Activated naive CD8-positive, alpha-beta T cell treated with anti-CD3 and anti-CD28 coated beads, Interleukin-2, amount 50 U/mL, for 24 hours (primary cell): Measurements from ENCODE around the gene NSD1.

Experiments used
- ATAC-seq: fragments of 150-1000 bp; cut with Tn5 transposase; one replicate; pipeline ENCODE4 v1.10.0; 2021
- DNase-seq: peaks from one replicate; pipeline ENCODE4 v3.0.0; 2021
- H3K27ac Mint-ChIP-seq: one replicate; pipeline ENCODE4 v1.8.0; 2021; ENCODE audit warnings: mild to moderate bottlenecking, mixed read lengths
- H3K27me3 Mint-ChIP-seq: one replicate; pipeline ENCODE4 v1.8.0; 2021; ENCODE audit warnings: mixed read lengths
- H3K36me3 Mint-ChIP-seq: one replicate; pipeline ENCODE4 v1.8.0; 2021; ENCODE audit warnings: low read depth, mixed read lengths
- H3K4me1 Mint-ChIP-seq: one replicate; pipeline ENCODE4 v1.8.0; 2021; ENCODE audit warnings: mixed read lengths
- H3K4me3 Mint-ChIP-seq: one replicate; pipeline ENCODE4 v1.8.0; 2021; ENCODE audit warnings: mild to moderate bottlenecking, moderate library complexity, mixed read lengths
- H3K9me3 Mint-ChIP-seq: one replicate; pipeline ENCODE4 v1.8.0; 2021; ENCODE audit warnings: mixed read lengths

Gene NSD1

DNA sequence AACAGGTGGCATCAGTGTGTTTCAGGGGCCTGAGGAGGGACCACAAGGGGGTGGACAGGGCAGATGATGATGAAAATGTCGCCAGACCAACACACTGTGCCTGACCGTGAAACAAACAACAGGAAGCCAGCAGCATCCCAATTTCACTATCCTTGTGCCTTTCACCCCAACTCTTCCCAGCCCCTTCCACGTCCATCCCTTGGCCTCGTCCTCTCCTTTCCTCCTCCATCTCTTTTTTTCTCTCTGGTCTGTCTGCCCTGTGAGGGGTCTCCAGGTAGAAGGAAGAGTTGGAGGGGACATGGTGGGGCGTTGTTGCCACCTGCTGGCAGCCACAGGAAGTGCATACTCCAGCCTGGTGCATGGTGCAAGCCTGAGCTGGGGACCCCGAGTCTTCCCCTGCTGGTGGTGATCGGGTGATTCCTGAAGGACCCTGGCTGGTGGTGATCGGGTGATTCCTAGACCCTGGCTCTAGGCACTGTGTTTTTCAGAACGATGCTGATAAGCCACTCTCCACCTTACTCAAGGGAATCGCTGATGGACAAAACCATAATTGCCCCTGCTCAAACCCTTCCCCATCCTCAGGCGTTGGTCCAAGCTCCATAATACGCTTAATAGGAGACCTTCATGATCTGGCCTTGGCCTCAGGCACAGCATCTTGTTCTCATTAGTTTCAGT, 21.7 kb upstream of the NSD1 start:
- Mint-ChIP-seq H3K27ac (no peak overlapping the region), H3K4me1 (peaks cover 13% of the 10 kb centered on the region), H3K4me3 (no peak overlapping the region), H3K9me3 (no peaks in the 10 kb centered on the region), H3K36me3 (no peaks in the 10 kb centered on the region), H3K27me3 (no peaks in the 10 kb centered on the region)
- DNase-seq, result peak; percentile 74
- ATAC-seq, result peak; percentile 60

GRCh38 chr5:177112589-177113220, 20.9 kb upstream of the NSD1 start:
- no peaks in the 10 kb centered on the region for H3K36me3 Mint-ChIP-seq

GRCh38 chr5:177113566-177114424, 19.8 kb upstream of the NSD1 start:
- Mint-ChIP-seq H3K4me3 (no peak overlapping the region), H3K27ac (no peak overlapping the region), H3K9me3 (no peaks in the 10 kb centered on the region), H3K36me3 (no peaks in the 10 kb centered on the region), H3K4me1 (peaks cover 17% of the 10 kb centered on the region), H3K27me3 (no peaks in the 10 kb centered on the region)
- peak; percentile 82 for DNase-seq
- ATAC-seq, result peak; percentile 49

More at GRCh38 chr5:177112589-177113220, 20.9 kb upstream of the NSD1 start:
- ATAC-seq (no peak), DNase-seq (no peak)
- Mint-ChIP-seq H3K9me3 (no peaks in the 10 kb centered on the region), H3K27ac (no peak overlapping the region), H3K4me1 (peaks cover 17% of the 10 kb centered on the region), H3K27me3 (no peaks in the 10 kb centered on the region), H3K4me3 (no peak overlapping the region)

- no peaks in the 10 kb centered on the region for H3K36me3 Mint-ChIP-seq
- peaks cover 17% of the 10 kb centered on the region for H3K4me1 Mint-ChIP-seq
- H3K9me3 Mint-ChIP-seq, result no peaks in the 10 kb centered on the region
- H3K4me3 Mint-ChIP-seq, result peak overlapping the region; percentile 41
- DNase-seq, result peak; percentile 85
- peak overlapping the region; percentile 84 for H3K27ac Mint-ChIP-seq
- ATAC-seq, result peak; percentile 91
- no peaks in the 10 kb centered on the region for H3K27me3 Mint-ChIP-seq
Measured at GRCh38 chr5:177116631-177117373, 16.8 kb upstream of the NSD1 start.

- H3K36me3 Mint-ChIP-seq, result no peaks in the 10 kb centered on the region
- H3K9me3 Mint-ChIP-seq, result no peaks in the 10 kb centered on the region
- ATAC-seq, result no peak
- no peak for DNase-seq
- H3K27ac Mint-ChIP-seq, result peak overlapping the region; percentile 84
- H3K27me3 Mint-ChIP-seq, result no peaks in the 10 kb centered on the region
- H3K4me1 Mint-ChIP-seq, result peaks cover 17% of the 10 kb centered on the region
- H3K4me3 Mint-ChIP-seq, result no peak overlapping the region
Measured at GRCh38 chr5:177117441-177118045, 16.0 kb upstream of the NSD1 start.

- Mint-ChIP-seq H3K4me1 (no peaks in the 10 kb centered on the region), H3K9me3 (no peaks in the 10 kb centered on the region), H3K4me3 (no peak overlapping the region), H3K27me3 (no peaks in the 10 kb centered on the region), H3K36me3 (no peaks in the 10 kb centered on the region), H3K27ac (no peak overlapping the region)
- DNase-seq (no peak), ATAC-seq (no peak)
Measured at GRCh38 chr5:177122566-177122965, 11.0 kb upstream of the NSD1 start.

DNA sequence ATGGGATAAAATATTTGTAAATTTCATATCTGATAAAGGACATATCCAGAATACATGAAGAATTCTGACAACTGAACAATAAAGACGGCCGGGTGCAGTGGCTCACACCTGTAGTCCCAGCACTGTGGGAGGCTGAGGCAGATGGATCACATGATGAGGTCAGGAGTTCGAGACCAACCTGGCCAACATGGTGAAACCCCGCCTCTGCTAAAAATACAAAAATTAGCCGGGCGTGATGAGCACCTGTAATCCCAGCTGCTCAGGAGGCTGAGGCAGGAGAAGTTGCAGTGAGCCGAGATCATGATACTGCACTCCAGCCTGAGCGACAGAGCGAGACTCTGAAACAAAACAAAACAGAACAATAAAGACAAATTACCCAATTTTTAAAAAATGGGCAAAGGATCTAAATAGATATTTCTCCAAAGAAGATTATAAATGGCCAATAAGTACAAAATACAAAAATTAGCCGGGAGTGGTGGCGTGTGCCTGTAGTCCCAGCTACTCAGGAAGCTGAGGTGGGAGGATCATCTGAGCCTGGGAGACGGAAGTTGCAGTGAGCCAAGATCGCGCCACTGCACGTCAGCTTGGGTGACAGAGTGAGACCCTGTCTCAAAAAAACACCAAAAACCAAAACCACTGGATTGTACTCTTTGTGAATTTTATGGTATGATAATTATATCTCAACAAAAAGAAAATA, 9.6 kb upstream of the NSD1 start:
- Mint-ChIP-seq H3K27ac (no peak overlapping the region), H3K36me3 (no peaks in the 10 kb centered on the region), H3K4me1 (peaks cover 8% of the 10 kb centered on the region), H3K9me3 (no peaks in the 10 kb centered on the region), H3K27me3 (no peaks in the 10 kb centered on the region), H3K4me3 (no peak overlapping the region)
- ATAC-seq (no peak), DNase-seq (no peak)

- Mint-ChIP-seq H3K36me3 (no peaks in the 10 kb centered on the region), H3K27ac (no peak overlapping the region), H3K4me1 (peaks cover 14% of the 10 kb centered on the region), H3K4me3 (no peak overlapping the region), H3K27me3 (no peaks in the 10 kb centered on the region), H3K9me3 (no peaks in the 10 kb centered on the region)
- DNase-seq (no peak), ATAC-seq (peak; percentile 38)
Measured at GRCh38 chr5:177124486-177124991, 9.0 kb upstream of the NSD1 start.

DNA sequence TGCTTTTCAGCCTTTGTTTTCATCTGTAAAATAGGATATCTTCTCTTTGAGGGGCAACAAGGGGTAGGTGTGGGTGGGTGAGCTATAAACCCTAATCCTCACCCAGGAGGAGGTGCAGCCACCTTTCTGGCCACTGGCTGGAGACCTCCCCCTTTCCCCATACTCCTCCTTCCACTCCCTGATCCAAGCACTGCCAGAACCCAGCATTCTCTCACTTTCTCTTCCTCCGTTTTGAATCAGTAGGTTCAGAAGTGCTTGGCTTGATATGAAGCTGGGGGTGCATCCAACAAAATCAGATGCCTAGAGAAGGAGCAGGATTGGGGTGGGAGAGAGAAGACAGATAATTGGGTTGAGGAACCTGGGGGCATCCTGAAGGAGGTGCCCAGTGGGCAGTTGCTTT, 6.8 kb upstream of the NSD1 start:
- H3K4me1 Mint-ChIP-seq, result peaks cover 23% of the 10 kb centered on the region
- ATAC-seq, result no peak

GRCh38 chr5:177128551-177128981, 5.0 kb upstream of the NSD1 start:
- no peak overlapping the region for H3K27ac Mint-ChIP-seq
- H3K4me1 Mint-ChIP-seq, result peaks cover 23% of the 10 kb centered on the region
- H3K36me3 Mint-ChIP-seq, result no peaks in the 10 kb centered on the region
- H3K27me3 Mint-ChIP-seq, result no peaks in the 10 kb centered on the region
- no peaks in the 10 kb centered on the region for H3K9me3 Mint-ChIP-seq
- no peak for ATAC-seq
- no peak overlapping the region for H3K4me3 Mint-ChIP-seq
- DNase-seq, result no peak

More for the DNA sequence above, 6.8 kb upstream of the NSD1 start:
- H3K27ac Mint-ChIP-seq, result no peak overlapping the region
- no peak overlapping the region for H3K4me3 Mint-ChIP-seq
- H3K27me3 Mint-ChIP-seq, result no peaks in the 10 kb centered on the region
- DNase-seq, result no peak
- no peaks in the 10 kb centered on the region for H3K36me3 Mint-ChIP-seq
- no peaks in the 10 kb centered on the region for H3K9me3 Mint-ChIP-seq

- H3K36me3 Mint-ChIP-seq, result peaks cover 7% of the 10 kb centered on the region
- DNase-seq (no peak), ATAC-seq (no peak)
- H3K9me3 Mint-ChIP-seq, result no peaks in the 10 kb centered on the region
- no peaks in the 10 kb centered on the region for H3K27me3 Mint-ChIP-seq
- peaks cover 31% of the 10 kb centered on the region for H3K4me1 Mint-ChIP-seq
- H3K27ac Mint-ChIP-seq, result no peak overlapping the region
- H3K4me3 Mint-ChIP-seq, result no peak overlapping the region
Measured at GRCh38 chr5:177130211-177131018, 3.2 kb upstream of the NSD1 start.

DNA sequence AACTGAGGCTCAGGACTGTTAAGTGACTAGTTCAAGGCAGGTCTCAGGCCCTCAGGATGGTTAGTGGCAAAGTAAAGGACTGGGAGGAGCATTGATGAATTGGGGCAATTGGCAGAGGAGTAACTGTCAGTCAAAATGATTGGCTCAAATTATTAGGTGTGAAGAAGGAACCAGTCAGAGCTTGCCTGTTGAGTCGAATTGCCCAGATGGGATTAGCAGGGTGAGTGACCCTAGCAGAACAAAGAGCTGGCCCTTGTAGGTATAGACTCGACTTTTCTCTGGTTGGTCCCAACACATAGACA, 2.6 kb upstream of the NSD1 start:
- Mint-ChIP-seq H3K4me3 (no peak overlapping the region), H3K27me3 (no peaks in the 10 kb centered on the region), H3K36me3 (peaks cover 11% of the 10 kb centered on the region), H3K4me1 (peaks cover 35% of the 10 kb centered on the region), H3K27ac (no peak overlapping the region), H3K9me3 (no peaks in the 10 kb centered on the region)
- no peak for DNase-seq
- no peak for ATAC-seq
